Stimulated activated CD4-positive, alpha-beta T cell treated with anti-CD3 and anti-CD28 coated beads, Interleukin-12 subunit alpha, Interleukin-12 subunit beta, amount 100 ng/mL, for 48 hours (primary cell): Measurements from ENCODE around the gene SPC24.
A peak's percentile ranks its signal among the peaks of the same experiment; 100 is the strongest.

Source experiments
- DNase-seq, 3 donors: peaks; one replicate each; pipeline ENCODE4 v3.0.0-alpha.2; 2020; ENCODE audit warnings: low read depth in 2 of 3, low spot score in 1 of 3

Gene SPC24, protein sequence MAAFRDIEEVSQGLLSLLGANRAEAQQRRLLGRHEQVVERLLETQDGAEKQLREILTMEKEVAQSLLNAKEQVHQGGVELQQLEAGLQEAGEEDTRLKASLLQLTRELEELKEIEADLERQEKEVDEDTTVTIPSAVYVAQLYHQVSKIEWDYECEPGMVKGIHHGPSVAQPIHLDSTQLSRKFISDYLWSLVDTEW

GRCh38 chr19:11155373-11156120, at the start of gene SPC24:
Gene SPC24, minus strand, starts transcription at chr19:11155782. Its CDS starts 6 bp downstream, at chr19:11155776.
- peak; percentile 91 to 94 (median 91) for DNase-seq

GRCh38 chr19:11204943-11205349, 49.4 kb upstream of the SPC24 start:
- no peak for DNase-seq

- DNase-seq = no peak
Measured at GRCh38 chr19:11204076-11204602, 48.6 kb upstream of the SPC24 start.

DNA sequence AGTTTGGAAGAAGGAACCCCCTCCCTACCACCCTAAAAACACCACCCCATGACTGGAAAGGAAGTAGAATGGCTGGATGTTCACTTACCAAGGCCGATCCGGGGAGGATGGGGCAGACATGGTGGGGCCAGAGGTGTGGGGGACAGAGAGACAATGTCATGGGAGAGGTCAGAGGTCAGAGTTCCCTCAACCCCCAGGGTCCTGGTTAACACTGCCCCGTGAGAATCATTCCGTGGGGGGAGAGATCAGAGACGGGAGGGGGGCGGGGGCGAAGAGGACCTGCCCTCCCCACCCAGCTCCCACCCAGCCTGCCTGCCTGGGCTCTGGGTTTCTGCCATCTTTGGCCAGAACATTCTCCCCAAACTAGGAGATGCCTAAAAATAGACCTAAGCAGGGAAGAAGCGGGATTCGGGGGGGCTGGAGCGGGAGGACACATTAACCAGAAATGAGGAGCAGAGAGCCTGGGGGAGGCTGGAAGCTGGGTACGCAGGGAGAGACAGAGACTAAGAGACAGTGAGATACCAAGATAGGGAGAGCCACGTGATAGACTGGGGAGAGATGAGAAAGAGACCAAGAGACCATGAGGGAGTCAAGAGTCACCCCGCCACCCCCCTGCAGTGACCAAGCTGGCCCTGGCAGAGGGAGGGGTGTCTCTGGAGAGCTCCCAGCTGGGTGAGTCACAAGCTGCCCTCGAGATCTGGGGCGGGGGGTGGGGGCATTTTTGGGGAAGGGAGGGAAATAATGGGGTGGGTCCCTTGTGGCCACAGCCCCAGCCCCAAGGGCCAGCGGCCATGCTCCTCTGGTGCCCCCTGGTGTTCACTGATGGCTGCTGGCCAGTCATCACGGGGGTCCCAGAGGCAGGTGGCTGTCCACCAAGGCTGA, 47.9 kb upstream of the SPC24 start:
- DNase-seq = peak in 1 of 3 donors; percentile 17

DNA sequence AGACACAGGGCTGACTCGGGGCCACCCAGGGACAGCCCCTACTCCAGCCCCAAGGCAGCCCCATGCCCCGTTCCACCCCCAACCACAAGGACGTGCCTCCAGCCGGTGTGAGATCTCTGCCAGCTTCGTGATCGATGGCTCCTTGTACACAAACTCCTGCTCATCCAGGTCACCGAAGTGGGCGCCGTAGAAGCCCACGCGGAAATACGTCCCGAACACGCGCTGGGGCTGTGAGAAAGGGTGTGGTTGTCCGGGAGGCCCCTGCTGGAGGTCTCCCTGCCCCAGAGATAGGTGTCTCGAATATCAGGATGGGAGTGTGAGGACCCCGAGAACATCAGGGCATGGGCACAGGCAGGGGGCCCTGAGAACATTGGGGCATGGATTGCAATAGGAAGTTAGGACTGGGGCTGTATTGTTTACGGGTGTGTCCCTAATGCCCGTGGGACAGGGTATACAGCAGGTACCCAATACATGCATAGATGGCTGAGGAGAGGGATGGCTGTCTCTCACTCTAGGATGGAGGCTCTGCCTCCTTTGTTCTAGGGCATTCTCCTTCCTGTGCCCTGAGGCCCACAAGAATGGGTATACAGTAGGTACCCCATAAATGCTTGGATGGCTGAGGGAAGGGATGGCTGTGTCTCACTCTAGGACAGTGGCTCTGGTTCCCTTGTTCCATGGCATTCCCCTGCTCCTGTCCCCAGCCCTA, 47.1 kb upstream of the SPC24 start:
- no peak for DNase-seq

DNA sequence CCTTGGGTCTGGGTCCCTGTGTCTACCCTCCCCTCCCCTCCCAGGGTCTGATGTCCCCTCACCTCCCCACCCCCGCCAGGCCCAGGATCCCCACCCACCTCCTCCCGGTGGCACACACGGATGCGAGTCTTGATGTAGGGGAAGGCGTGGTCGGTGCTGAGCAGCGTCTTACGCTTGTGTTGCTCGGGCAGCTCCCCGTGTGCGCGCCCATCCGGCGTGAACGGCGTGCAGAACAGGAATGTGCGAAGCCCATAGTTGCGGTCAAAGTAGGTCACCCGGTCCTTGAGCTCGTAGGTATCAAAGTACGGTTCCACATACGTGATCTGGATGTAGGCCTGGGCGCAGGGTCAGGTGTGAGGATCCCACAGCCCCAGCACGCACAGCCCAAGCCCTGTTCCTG, 46.2 kb upstream of the SPC24 start:
- DNase-seq = no peak

- DNase-seq = no peak
Measured at GRCh38 chr19:11200931-11201330, 45.3 kb upstream of the SPC24 start.

DNA sequence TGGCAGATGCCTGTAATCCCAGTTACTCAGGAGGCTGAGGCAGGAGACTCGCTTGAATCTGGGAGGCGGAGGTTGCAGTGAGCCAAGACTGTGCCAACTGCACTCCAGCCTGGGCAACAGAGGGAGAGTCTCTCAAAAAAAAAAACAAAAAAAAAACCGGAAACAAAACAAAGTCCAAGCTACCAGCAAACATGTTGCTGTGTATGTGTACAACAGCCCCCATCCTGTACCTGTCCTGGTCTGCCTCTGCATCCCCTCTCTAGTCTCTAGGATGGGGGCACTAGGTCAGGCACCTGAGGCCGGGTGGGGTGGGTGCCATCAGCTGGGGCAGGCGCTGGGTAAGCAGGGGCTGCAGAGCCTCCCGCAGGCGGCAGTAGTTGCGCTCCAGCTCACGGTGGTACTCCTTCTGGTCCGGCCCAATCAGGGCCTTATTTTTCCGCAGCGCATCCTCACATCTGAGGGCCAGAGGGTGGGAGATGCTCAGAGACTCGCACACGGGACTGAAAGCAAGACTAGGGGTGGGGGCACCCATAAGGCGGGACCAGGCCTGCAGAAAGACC, 44.5 kb upstream of the SPC24 start:
- no peak for DNase-seq

GRCh38 chr19:11199517-11199916, 43.9 kb upstream of the SPC24 start:
- DNase-seq = no peak

GRCh38 chr19:11198769-11199424, 43.3 kb upstream of the SPC24 start:
- DNase-seq = no peak

GRCh38 chr19:11198175-11198534, 42.6 kb upstream of the SPC24 start:
- DNase-seq = no peak

DNA sequence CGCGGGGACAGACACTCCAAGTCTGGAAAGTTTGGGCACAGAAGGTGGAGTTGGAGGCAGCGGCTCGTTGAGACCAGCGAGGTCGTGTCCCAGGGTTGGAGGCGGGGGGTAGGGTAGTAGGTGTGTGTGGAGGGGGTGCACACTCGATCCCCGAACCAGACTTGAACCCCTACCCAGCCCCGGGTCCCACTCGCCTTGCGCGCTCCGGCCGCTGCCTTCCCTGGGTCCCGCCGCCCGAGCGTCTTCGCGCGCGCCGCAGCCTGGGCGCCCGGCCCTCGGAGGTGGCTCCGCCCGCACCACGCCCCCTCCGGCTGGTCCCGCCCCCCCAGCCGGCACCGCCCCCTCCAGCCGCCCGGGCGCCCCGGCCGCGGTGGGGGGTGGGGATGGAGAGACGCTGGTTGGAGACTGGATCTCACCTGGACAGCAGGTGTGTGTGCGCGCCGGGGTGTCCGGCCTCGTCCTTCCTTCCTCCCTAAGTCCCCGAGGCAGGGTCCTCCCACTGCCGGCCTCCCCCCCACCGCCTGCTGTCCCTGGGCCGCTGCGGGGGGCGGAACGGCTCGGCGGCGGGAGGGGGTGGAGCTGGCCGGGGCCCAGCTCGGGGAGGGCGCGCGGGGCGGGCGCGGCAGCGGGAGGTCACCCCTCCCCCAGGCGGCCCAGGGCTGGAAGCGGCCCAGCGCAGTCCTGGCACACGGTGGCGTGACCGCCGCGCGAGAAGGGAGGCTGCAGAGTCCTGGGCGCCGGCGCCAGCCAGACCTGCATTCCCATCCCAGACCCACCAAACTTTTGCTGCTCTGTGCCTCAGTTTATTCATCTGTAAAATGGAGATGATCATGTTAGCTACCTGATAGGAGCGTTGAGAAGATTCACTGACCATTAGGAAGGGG, 42.0 kb upstream of the SPC24 start, which contains the start of gene KANK2:
Gene KANK2, minus strand, starts transcription at position 255 of the 884 bp plus-strand sequence. CDS start 3,034 bp downstream, outside the sequence.
- peak; percentile 48 to 70 (median 69) for DNase-seq

- DNase-seq = no peak
Measured at GRCh38 chr19:11196406-11197287, 41.1 kb upstream of the SPC24 start.

- no peak for DNase-seq
Measured at GRCh38 chr19:11195681-11196080, 40.1 kb upstream of the SPC24 start.

- no peak for DNase-seq
Measured at GRCh38 chr19:11194656-11195558, 39.3 kb upstream of the SPC24 start.

- DNase-seq = no peak
Measured at GRCh38 chr19:11194173-11194572, 38.6 kb upstream of the SPC24 start.
